Esophagus muscularis mucosa (tissue), 4 donors: ENCODE results near the gene RPL13A. TPM values are rescaled to one million over a fixed set of nuclear protein-coding genes. Genes with fewer than 3 reads are reported as not detected.
A peak's percentile ranks its signal among the peaks of the same experiment; 100 is the strongest.

Source experiments
- DNase-seq: peaks from one replicate; pipeline ENCODE4 v3.0.0-alpha.2; 2017; ENCODE audit errors: extremely low spot score
- H3K27ac ChIP-seq, 4 donors: fragments of 200-600 bp; sonication (generic); replicated peaks in 1 of 4; 1 replicate in 3 of 4; 2 replicates in 1 of 4; pipeline ENCODE4 v1.5.1; 2016 to 2019; ENCODE audit warnings: mild to moderate bottlenecking in 1 of 4
- H3K27me3 ChIP-seq, 4 donors: fragments of 200-600 bp; sonication (generic); one replicate each; pipeline versions ENCODE4 v1.5.1 to v1.6.0; 2016 to 2019
- H3K36me3 ChIP-seq, 4 donors: fragments of 200-600 bp; sonication (generic); one replicate each; pipeline ENCODE4 v1.5.1; 2016 to 2019
- H3K4me1 ChIP-seq, 4 donors: fragments of 200-600 bp; sonication (generic); one replicate each; pipeline ENCODE4 v1.5.1; 2016 to 2019
- H3K4me3 ChIP-seq, 4 donors: fragments of 200-600 bp; sonication (generic); 1 replicate in 2 of 4; 2 replicates in 2 of 4; pipeline ENCODE4 v1.5.1; 2016 to 2019; ENCODE audit warnings: mild to moderate bottlenecking in 4 of 4, moderate library complexity in 1 of 4
- H3K9me3 ChIP-seq, 4 donors: fragments of 200-600 bp; sonication (generic); 1 replicate in 3 of 4; 2 replicates in 1 of 4; pipeline ENCODE4 v1.5.1; 2016 to 2019
- EP300 ChIP-seq: sonication (generic); formaldehyde crosslinking; IDR thresholded peaks from one replicate; pipeline ENCODE4 v1.6.1; 2017; ENCODE audit warnings: antibody characterized with exemption
- POLR2A ChIP-seq: fragments of 450-650 bp; IDR thresholded peaks from one replicate; pipeline ENCODE4 v1.6.1; 2017; ENCODE audit warnings: antibody characterized with exemption, moderate library complexity, mild to moderate bottlenecking, low read depth
- POLR2AphosphoS5 ChIP-seq, 2 donors: sonication (generic); formaldehyde crosslinking; IDR thresholded peaks; one replicate each; pipeline ENCODE4 v1.6.1; 2017; ENCODE audit warnings: antibody characterized with exemption in 2 of 2
- WGBS: methylation state at CpG from one replicate; pipeline ENCODE4 v1.1.5; 2018; 5-methylcytosine and 5-hydroxymethylcytosine counted together
- intact Hi-C: fragments of 100-400 bp; cut with DNase I; formaldehyde crosslinking; loops from one replicate; pipeline ENCODE4 v1.15.1; 2023
- total RNA-seq, 4 donors: library from RNA; depleted of rRNA; stranded (reverse); fragments of >200 nt; gene quantifications; one replicate each; pipeline versions ENCODE4 v1.1.0 to v1.2.1, GENCODE V29; 2016
- TF ChIP-seq, protein P1 (sequence below), 3 experiments: fragments of 200-600 bp in 2 of 3; fragments of 450-650 bp in 1 of 3; sonication (generic) in 2 of 3; IDR thresholded peaks; one replicate each; pipeline ENCODE4 v1.5.1; 2017 to 2019; ENCODE audit warnings: antibody characterized with exemption in 3 of 3, mild to moderate bottlenecking in 2 of 3, moderate library complexity in 1 of 3

Gene RPL13A
- total RNA-seq, 4 donors from 2014 or later: 1,843 to 3,096 (median 2,688) TPM

DNA sequence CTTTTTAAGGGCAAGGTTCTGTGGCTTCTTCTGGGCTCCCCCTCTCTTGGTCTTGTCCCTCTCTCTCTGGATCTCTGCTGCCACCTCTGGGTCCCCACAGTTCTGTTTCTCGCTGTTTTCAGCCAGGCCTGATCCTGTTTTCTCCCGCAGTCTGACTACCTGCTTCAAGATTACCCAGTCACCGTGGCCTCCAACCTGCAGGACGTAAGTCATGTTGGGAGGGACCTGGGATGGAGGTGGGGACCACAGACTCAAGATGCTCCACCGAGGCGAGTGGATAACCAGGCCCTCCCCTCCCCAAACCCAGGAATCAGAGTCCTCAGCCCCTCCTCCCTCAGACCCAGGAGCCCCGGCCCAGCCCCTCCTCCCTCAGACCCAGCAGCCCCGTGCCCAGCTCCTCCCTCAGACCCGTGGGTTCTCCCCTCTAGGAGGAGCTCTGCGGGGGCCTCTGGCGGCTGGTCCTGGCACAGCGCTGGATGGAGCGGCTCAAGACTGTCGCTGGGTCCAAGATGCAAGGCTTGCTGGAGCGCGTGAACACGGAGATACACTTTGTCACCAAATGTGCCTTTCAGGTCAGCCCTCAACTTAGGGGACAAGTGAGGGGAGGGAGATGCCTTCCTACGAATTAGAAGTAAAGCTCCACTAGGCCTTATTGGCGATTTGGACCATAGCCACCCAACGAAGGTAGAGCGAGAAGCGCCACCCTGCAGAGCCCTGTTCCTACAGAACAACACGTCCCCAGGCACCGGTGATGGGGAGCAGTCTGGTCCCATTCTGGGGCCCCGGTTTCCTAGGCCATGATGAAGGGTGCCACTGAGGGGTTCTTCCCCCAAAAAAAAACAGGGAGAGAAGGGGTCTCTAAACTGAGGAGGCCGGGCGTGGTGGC, 11.2 kb upstream of the RPL13A start:
- TF ChIP-seq, protein P1, sequence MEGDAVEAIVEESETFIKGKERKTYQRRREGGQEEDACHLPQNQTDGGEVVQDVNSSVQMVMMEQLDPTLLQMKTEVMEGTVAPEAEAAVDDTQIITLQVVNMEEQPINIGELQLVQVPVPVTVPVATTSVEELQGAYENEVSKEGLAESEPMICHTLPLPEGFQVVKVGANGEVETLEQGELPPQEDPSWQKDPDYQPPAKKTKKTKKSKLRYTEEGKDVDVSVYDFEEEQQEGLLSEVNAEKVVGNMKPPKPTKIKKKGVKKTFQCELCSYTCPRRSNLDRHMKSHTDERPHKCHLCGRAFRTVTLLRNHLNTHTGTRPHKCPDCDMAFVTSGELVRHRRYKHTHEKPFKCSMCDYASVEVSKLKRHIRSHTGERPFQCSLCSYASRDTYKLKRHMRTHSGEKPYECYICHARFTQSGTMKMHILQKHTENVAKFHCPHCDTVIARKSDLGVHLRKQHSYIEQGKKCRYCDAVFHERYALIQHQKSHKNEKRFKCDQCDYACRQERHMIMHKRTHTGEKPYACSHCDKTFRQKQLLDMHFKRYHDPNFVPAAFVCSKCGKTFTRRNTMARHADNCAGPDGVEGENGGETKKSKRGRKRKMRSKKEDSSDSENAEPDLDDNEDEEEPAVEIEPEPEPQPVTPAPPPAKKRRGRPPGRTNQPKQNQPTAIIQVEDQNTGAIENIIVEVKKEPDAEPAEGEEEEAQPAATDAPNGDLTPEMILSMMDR (IDR thresholded peaks at IDR 0.05): peak in 2 of 3 experiments; percentile 5 to 32
- TF ChIP-seq POLR2AphosphoS5 (IDR thresholded peaks at IDR 0.05): no peak
- no peaks in the 10 kb centered on the region for H3K27me3 ChIP-seq
- intact Hi-C loops: no loop called here
- H3K4me1 ChIP-seq: peaks cover 17 to 47% (median 36%) of the 10 kb centered on the region in 4 donors
- WGBS: 66% methylated on average over 15 of the region's 27 CpGs
- no peak overlapping the region for H3K4me3 ChIP-seq
- no peaks in the 10 kb centered on the region for H3K9me3 ChIP-seq
- DNase-seq: no peak
- peaks cover 0 to 8% (median 2%) of the 10 kb centered on the region in 4 donors for H3K36me3 ChIP-seq
- peak overlapping the region; percentile 82 to 87 (median 86) for H3K27ac ChIP-seq

- intact Hi-C loops: no loop called here
- WGBS: 99% methylated on average over 8 of the region's 14 CpGs
- no peak for DNase-seq
- H3K4me1 ChIP-seq: peaks cover 5 to 24% (median 16%) of the 10 kb centered on the region in 4 donors
- TF ChIP-seq POLR2AphosphoS5 (IDR thresholded peaks at IDR 0.05): no peak
- TF ChIP-seq EP300: no peak
- TF ChIP-seq, protein P1 (IDR thresholded peaks at IDR 0.05): no peak
- TF ChIP-seq POLR2A: no peak
- H3K4me3 ChIP-seq: no peak overlapping the region
- H3K36me3 ChIP-seq: peaks cover 0 to 41% (median 7%) of the 10 kb centered on the region in 4 donors
- H3K27ac ChIP-seq: no peak overlapping the region
- no peaks in the 10 kb centered on the region for H3K9me3 ChIP-seq
- H3K27me3 ChIP-seq: no peaks in the 10 kb centered on the region
Observed at GRCh38 chr19:49479975-49480628, 7.3 kb upstream of the RPL13A start.

GRCh38 chr19:49481020-49481683, 6.3 kb upstream of the RPL13A start:
- intact Hi-C loops: no loop called here

GRCh38 chr19:49486232-49486631, 1.2 kb upstream of the RPL13A start:
- peaks cover 17 to 42% (median 34%) of the 10 kb centered on the region in 4 donors for H3K4me1 ChIP-seq
- intact Hi-C loops: no loop called here
- H3K27me3 ChIP-seq: no peaks in the 10 kb centered on the region
- H3K4me3 ChIP-seq: no peak overlapping the region
- no peaks in the 10 kb centered on the region for H3K9me3 ChIP-seq
- DNase-seq: no peak
- peaks cover 17 to 61% (median 28%) of the 10 kb centered on the region in 4 donors for H3K36me3 ChIP-seq
- 95% methylated on average over 7 of the region's 7 CpGs for WGBS
- TF ChIP-seq, protein P1 (IDR thresholded peaks at IDR 0.05): no peak
- TF ChIP-seq EP300: no peak
- TF ChIP-seq POLR2AphosphoS5 (IDR thresholded peaks at IDR 0.05): no peak
- TF ChIP-seq POLR2A: no peak
- H3K27ac ChIP-seq: peak overlapping the region in 3 of 4 donors; percentile 81 to 90 (median 84)

More at GRCh38 chr19:49481020-49481683, 6.3 kb upstream of the RPL13A start:
- no peak for DNase-seq
- Histone ChIP-seq H3K4me3 (no peak overlapping the region), H3K36me3 (peaks cover 0 to 45% (median 7%) of the 10 kb centered on the region in 4 donors), H3K9me3 (no peaks in the 10 kb centered on the region), H3K27me3 (no peaks in the 10 kb centered on the region), H3K4me1 (peaks cover 5 to 15% (median 10%) of the 10 kb centered on the region in 4 donors), H3K27ac (no peak overlapping the region)
- WGBS: 91% methylated on average over 7 of the region's 7 CpGs
- TF ChIP-seq EP300 (no peak), POLR2A (no peak), POLR2AphosphoS5 (IDR thresholded peaks at IDR 0.05) (no peak)
- TF ChIP-seq, protein P1 (IDR thresholded peaks at IDR 0.05): no peak
